GM18498 (cell line): ENCODE results near the gene VPS13D.
"Not testable (repeated sequence)": the region's sequence is repeated elsewhere in the genome, so short reads cannot be mapped to it uniquely, and the experiment has no call there.

Source experiments
- ATAC-seq: cut with Tn5 transposase; IDR thresholded peaks from one replicate; pipeline ENCODE4 v1.9.1; 2021; ENCODE audit warnings: mild to moderate bottlenecking, moderate library complexity; ENCODE audit not compliant: unreplicated experiment

The VPS13D gene

GRCh38 chr1:12444329-12444841 is 214.6 kb downstream of the VPS13D start:
- ATAC-seq = no peak

- ATAC-seq = no peak
Measured at GRCh38 chr1:12445257-12445656, 215.4 kb downstream of the VPS13D start.

GRCh38 chr1:12446593-12446992 is 216.8 kb downstream of the VPS13D start:
- ATAC-seq = no peak

- ATAC-seq = no peak
Measured at GRCh38 chr1:12447307-12447706, 217.5 kb downstream of the VPS13D start.

GRCh38 chr1:12447849-12448312 is 218.1 kb downstream of the VPS13D start:
- ATAC-seq = no peak

GRCh38 chr1:12448746-12449177 is 218.9 kb downstream of the VPS13D start:
- ATAC-seq = no peak

- ATAC-seq = no peak
Measured at GRCh38 chr1:12450090-12450755, 220.4 kb downstream of the VPS13D start.

- ATAC-seq = no peak
Measured at GRCh38 chr1:12450756-12451559, 221.1 kb downstream of the VPS13D start.

GRCh38 chr1:12451560-12451900 is 221.7 kb downstream of the VPS13D start:
- no peak for ATAC-seq

GRCh38 chr1:12452262-12452661 is 222.4 kb downstream of the VPS13D start:
- ATAC-seq = no peak

GRCh38 chr1:12453400-12454343 is 223.8 kb downstream of the VPS13D start:
- no peak for ATAC-seq

GRCh38 chr1:12454406-12455391 is 224.9 kb downstream of the VPS13D start:
- ATAC-seq = no peak

GRCh38 chr1:12456081-12456480 is 226.3 kb downstream of the VPS13D start:
- ATAC-seq = not testable (repeated sequence)

GRCh38 chr1:12456979-12457378 is 227.1 kb downstream of the VPS13D start:
- no peak for ATAC-seq

- ATAC-seq = no peak
Measured at GRCh38 chr1:12457771-12458170, 227.9 kb downstream of the VPS13D start.

GRCh38 chr1:12458571-12458970 is 228.7 kb downstream of the VPS13D start:
- no peak for ATAC-seq

- ATAC-seq = no peak
Measured at GRCh38 chr1:12460121-12460520, 230.3 kb downstream of the VPS13D start.

- no peak for ATAC-seq
Measured at GRCh38 chr1:12460911-12461621, 231.2 kb downstream of the VPS13D start.

- no peak for ATAC-seq
Measured at GRCh38 chr1:12461754-12462153, 231.9 kb downstream of the VPS13D start.
